Stimulated activated CD8-positive, alpha-beta memory T cell treated with anti-CD3 and anti-CD28 coated beads, Interleukin-7, amount 100 ng/mL, for 24 hours (primary cell): Measurements from ENCODE around the gene PAM.

Experiments
- DNase-seq: peaks from one replicate; pipeline ENCODE4 v3.0.0-alpha.2; 2020; ENCODE audit warnings: low read depth

Gene PAM

DNA sequence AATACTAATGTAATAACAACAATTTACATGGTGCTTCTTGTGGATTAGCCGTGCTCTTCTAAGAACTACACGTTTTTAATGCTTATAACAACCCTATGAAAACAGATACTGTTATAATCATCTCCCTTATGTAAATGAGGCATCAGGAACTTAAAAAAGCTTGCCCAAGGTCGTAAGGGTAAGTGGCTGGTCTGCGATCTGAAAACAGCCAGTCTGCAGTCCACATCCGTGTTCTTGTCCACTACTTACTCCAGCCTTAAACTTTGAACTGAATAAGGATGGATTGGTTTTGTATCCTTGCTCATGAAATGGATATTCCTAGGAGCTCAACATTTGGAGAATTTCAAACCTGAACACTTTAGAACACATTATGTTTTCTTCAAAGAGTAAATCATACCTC, 26.7 kb downstream of the PAM start:
- DNase-seq = no peak

DNA sequence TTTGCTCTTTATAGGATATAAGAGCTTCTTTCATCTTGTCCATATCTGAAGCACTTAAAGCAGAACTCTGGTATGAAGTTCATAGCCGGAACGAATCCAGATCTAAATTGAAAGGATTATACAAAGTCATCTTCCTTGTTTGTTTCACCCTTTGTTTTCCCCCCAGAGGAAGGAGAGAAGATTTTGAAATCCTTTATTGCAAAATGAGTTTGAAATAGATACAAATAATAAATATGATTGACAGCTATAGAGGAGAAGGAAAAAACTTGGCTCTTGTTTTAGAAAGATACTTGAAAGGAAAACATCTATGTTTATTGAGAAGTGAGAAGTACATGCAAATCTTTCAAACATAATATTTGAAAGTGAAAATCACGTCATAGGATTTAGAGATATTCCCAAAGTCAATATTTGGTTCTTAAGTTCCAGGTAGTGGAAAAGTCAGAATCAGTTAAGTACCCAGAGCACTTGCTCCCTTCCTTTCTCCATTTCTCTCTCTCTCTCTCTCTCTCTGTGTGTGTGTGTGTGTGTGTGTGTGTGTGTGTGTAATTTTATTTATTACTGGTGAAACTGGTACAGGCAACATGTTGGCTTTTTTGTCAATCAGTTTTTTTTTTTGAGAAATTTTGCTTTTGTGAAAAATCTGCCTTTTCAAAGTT, 27.2 kb downstream of the PAM start:
- DNase-seq = no peak

DNA sequence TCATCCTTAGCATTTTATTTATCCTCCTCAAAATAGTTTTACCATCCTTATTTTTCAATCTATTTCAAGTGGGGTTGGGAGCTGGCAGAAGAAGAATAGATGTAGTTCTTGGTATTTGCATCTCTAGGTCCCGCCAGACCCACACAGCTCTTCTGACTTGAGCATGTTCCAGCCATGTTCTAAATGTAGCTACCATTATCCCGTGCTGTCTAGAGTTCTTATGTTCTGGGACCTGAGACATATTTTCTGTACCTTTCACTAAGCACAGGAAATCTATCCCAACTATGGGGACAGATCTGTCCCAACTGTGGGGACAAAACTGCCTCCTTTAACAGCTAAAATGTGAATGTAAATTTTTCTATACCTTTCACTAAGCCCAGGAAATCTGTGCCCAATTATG, 32.0 kb downstream of the PAM start:
- no peak for DNase-seq

DNA sequence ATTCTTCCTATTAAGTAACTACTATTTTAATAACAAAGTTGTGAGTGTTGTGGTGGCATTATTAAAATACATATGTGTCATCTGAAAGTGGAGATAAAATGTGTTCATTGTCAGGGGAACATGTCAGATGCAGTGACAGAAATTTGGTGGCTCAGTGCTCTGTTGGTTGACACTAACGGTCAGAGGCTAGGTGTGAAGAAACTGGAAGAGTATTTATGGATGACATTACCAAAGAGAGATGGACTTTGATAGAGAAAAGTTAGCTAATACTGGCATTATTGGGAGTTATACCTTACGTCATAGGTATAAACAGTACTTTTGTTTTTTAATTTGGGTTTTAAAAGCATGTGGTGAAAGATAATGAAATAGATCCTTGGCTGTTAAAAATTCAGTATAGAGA, 33.7 kb downstream of the PAM start:
- no peak for DNase-seq

DNA sequence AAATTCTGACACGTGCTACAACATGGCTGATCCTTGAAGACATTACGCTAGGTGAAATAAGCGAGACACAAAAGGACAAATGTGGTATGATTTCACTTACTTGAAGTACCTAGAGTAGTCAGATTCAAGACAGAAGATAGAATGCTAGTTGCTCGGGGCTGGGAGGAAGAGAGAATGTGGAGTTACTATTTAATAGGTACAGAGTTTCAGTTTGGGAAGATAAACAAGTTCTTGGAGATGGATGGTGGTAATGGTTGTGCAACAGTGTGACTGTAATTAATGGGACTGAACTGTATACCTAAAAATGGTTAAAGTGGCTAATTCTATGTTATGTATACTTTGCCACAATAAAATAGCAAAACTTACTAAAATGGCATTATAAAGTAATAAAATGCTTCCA, 34.4 kb downstream of the PAM start:
- no peak for DNase-seq

DNA sequence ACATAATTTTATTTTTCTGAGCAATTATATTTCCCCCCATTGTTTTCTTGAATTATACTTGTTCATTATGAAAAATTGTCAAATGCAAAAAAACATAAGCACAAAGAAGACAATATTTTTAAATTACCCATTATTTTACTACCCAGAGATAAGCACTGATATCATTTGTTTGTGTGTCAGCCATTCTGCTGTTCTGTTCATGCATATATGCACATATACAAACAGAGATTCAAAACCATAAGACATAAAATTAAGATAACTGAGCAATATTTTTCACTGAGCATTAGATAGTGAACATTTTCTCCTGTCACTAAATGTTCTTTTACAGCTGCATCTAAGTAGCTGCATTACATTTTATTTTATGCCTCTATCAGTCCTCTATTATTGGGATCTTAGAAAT, 35.6 kb downstream of the PAM start:
- no peak for DNase-seq

DNA sequence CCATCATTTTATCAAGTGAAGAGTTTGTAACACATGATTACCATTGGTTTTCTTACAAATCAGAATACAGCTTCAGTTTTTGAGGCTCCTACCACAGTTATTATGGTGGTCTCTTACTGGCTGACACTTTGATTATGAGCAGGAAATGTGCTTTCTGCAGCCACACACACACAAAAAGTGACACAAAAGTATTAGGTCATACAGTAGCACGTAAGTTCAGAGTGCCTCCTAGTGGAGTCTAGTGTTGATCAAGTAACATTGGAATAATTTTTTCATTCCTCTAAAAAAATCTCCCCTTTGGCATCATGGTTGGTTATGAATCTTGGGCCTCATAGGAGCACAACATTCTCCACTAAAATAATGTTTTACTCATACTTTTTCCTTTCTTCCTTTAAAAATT, 37.6 kb downstream of the PAM start:
- DNase-seq = no peak

DNA sequence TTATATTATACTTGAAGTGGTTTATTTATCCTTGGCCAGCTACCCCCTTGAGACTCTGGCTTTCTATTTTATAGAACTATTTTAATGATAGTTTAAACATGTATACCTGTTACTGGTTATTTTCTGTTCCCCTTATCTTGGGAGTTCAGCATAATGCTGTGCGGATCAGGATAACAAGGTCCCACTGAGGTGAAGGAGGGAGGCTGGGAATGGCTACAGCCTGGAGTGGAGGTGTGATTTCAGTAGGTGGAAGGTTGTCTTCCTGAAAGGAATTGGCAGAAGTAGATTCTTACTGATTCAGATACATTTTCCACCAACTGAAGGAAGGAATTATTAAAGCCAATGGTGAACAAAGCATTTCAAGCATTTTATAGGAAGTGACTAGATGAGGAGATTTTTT, 38.9 kb downstream of the PAM start:
- no peak for DNase-seq

DNA sequence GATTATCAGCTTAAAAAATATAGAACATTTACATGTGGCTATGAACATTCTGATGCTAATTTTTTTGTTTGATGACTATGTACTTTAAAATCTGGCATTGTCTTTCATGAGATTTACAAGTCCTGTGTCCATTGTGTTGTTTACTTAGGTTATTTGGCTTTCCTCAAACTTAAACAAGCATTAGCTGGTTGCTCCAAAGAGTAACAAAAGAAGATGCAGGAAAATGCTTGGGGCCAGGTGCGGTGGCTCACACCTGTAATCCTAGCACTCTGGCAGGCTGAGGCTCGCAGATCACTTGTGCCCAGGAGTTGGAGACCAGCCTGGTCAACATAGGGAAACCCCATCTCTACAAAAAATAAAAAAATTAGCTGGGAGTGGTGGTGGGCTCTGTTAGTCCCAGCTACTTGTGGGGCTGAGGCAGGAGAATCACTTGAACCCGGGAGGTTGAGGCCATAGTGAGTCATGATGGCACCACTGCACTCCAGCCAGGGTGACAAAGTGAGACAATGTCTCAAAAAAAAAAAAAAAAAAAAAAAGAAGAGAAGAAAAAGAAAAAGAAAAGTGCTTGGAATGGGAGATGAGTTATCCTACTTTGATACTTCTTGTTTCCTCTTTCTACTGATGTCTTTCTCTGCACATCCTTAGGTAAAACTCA, 39.7 kb downstream of the PAM start:
- DNase-seq = no peak

DNA sequence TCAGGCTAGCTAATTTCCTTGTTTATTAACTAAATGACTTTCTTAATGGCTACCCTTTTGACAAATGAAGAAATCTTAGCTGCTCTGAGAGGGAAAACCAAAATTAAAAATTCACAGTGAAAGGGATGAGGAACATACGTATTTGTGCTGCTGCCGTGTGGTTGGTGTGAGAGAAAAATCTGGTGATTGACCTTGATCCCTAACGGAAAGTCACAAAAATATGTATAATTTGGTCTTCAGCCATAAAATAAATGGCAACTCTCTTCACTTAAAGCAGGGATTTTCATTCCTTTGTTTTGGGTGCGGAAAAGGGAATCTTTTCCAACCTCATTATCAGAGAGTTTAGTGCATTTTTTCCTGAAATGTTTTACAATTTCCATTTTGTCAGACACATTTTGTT, 40.4 kb downstream of the PAM start:
- no peak for DNase-seq

DNA sequence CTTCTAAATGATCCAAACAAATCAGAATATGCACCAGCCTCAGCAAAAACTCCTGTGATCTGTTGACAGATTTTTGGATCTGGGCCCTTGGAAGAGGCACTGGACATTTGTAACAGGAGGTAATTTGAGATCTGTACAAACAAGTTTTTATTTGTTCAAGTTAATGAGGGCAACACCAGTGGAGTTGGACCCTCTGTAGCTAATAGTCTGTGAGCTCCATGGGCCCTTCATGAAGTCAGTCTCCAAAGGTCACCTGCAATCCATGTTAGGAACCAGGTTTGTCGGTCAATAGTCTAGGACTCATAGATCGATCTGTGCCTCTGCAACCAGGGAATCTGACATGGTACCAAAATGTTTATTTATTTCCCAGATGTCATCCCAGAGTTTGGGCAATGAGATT, 40.9 kb downstream of the PAM start:
- no peak for DNase-seq

DNA sequence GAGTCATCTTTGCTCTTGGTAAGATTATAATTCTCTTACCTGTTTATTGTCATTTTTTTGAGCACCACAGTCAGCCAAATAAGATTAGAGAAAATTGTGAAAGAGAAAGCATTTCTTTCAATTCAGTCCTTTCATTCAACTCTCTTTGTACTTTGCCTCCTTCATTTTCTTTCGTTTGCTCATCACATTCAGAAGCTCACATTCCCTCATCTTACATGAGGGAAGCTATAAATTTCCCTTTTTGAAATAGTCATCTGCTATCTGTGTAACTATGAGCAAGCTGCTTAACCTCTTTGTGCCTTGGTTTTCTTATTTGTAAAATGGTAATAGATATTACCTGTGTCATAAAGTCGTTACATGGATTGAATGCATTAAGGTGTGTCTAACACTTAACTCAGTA, 41.4 kb downstream of the PAM start:
- DNase-seq = no peak

DNA sequence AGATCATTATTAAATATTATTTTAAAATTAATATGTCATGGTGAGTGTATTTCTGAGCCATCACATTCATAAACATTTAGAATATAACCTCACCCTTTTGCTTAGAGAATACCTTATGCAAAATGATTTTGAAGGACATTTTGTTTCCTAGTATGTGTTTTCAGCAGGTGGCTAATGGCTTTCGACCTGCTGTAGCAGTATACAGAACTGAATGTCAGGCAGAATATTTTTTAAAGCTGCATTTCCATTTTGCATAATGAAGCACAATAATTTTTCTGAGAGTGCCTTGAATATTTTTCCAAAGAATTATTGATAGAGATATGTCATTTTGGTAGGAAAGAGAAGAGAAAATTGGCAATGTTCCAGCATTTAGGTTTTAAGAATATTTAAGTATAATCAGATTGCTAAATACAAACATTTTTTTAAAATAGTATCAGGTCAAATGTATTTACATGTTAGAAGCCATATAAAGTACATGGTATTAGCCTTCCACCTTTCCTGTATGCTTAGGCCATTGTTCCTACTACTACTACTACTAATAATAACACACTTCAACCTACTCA, 42.3 kb downstream of the PAM start:
- no peak for DNase-seq

DNA sequence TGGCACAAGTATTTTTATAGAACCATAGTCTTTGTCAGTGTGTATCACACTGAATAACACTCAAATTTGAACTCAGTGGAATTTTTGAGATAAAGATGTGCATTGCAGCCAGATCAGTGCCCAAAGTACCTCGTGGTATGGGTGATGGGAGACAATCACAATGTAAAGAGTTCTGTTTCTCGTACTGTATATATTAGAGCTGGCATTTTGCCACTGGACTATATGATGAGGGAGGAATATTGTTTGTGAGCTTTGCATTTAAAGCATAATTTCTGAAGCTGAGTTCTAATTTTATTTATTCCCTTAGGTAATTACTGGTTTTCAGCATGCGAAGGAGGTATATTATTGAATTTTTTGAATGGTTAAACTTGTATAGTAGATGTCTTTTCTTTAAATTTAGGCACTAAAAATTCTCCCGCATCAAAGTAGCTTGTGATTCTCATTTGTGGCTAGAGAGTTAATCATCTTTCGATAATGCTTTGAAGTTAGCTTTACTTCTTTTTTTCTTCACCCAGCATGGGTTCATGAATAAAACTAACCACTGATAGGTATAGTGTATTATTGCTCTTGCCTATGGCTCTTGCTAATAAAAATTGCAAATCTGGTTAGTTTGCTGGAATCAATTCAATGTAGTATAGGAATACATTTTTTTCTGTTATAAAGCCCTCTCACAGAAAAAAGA, 43.1 kb downstream of the PAM start:
- DNase-seq = no peak

DNA sequence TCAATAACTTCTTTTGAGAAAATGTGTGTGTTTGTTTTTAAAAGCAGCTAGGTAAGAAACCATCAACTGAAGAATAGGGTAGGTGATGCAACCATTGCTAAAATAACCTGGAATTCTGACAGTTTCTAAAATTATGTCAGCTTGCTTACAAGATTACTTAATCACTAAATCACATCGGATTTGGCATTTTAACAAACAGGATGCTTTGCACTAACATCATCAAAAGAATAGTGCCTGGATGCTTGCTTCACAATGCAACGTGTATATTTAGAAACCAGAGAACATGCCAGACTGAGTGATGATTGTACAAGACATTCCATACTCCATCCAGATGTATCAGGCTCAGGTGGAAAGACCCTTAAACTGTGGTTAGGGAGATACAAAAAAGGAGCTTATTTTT, 43.9 kb downstream of the PAM start:
- no peak for DNase-seq

DNA sequence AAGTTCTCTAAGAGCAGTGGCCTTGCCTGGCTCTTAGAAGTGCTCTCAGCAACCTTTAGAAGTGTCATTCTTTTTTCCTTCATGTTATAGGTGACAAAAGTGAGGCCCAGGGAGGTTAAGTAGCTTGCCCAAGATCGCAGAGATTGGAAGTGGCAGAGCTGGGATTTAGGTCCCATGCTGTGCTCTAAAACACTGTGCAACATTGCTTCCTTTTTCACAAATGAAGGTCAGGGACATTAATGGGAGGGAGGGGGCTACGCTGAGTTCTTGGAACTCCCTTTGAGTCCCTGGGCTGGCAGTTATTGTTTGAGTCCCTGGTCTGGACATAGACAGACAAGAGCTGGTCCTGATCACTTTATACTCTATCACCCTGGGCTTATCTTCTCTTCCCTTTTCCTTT, 45.3 kb downstream of the PAM start:
- DNase-seq = no peak

DNA sequence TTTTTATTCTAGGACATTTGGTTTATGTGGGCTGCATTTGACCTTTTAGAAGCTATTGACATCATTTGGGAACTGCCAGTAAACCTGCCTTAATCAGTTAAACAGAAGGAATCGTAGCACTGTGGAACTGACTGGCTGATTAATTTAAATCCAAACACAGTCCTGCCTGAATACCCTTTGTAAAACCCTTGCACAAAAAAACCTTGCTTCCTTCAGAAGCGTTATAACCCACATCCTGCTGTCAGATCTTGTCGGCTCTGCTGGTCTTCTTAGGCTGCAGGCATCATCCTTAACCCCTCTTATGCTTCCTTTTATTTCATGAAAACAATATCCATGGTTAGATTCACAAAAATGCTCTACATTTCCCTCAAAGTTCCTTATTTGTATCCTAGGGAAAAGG, 46.3 kb downstream of the PAM start:
- no peak for DNase-seq

DNA sequence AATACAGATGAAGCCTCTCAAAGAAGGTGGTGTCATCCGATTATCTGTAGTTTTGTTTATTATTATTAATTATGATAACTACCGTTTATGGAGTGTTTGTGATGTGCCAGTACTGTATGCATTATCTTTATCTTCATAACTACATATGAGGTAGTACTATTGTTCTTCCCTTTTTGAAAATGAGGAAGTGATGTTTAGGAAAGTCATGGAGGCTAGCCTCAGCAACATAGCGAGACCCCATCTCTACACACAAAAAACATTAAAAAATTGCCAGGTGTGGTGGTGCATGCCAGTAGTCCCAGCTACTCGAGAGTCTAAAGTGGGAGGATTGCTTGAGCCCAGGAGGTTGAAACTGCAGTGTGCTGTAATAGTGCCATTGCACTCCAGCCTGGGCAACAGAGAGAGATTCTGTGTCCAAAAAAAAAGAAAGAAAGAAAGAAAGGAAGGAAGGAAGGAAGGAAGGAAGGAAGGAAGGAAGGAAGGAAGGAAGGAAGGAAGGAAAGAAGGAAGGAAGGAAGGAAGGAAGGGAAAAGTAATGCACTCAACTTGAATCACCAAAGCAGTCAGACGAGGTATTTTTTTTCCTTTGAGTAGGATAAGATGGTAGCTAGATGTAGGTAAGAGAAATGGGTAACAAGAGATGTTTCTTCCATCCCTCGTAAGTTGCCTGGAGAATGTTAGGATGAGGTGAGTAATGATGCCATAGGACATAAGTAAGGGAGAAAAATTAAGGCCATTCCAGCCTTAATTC, 47.8 kb downstream of the PAM start:
- DNase-seq = no peak

DNA sequence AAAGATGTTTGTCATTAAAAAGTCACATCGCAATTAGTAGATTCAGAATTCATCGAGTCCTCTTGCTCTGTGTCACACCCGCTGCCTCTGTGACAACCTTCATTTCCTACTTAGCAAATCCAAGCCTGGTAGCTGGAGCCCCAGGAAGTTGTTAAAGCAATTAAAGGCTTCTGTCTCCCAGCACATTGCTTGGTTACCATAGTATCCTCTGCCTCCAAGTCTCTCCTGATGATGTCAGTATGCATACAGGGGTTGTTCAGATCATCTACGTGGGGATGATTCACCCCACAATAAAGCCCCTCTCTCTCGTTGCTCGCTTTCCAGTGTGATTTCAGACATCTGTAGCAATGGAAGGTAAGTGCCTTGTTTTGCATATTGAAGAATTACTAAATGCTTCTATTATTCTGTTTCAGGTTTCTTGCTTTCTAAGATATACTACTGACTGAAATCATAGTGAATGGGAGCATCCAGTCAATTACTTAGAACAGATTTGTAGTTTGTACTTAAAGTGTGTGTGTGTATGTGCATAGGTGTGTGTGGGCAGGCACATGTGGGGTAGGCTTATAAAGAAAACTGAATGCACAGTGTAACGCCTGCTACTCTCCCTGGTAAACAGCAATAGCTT, 52.9 kb downstream of the PAM start:
- DNase-seq = no peak

DNA sequence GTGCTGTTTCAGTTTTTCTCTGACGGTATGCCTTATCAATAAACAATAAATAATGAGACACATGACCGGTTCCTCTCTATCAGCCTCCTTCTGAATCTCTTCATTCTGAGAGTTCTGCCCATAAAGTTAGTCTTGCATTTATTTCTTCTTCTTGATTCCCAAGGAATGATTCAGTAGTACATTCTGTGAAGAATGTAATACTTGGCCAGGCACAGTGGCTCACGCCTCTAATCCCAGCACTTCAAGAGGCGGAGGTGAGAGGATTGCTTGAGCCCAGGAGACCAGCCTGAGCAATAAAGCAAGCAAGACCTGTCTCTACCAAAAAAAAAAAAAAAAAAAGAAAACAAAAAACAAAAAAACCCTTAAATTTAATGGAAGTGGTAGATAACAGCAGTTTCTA, 53.9 kb downstream of the PAM start:
- DNase-seq = no peak

DNA sequence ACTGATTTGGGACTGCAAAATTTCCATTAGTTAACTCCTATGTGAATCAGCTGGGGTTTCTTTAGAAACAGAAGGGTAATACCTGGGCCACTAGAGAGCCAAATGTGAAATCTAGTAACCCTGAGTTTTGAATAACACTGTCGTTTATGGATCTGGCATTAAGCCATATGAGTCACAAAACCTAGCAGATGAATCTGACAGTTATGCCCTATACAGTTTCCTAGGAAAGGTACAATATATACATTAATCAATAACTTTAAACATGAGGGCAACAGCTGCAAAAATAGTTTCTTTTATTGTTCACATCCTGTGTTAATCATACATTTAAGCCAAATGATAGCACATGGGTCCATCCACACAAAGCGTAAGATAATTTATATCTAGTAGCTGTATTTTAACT, 56.9 kb downstream of the PAM start:
- no peak for DNase-seq

DNA sequence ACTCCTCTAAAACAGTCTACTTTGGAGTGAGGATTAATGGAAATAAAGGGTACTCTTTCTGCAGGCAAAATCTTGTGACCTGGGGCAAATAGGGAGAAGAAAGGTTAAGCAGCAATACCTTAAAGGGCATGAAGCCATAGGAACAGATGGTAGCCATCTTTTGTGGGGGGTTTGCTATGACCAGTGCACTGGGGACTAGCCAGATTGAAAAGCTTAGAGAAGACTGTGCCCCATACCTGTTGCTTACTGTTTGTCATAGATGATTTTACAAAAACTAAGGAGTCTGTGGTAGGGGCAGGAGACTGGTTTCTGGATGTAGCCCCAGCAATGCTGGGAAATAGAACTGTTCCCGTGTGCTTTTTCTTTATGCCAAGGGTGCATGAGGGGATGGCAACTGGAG, 58.6 kb downstream of the PAM start:
- DNase-seq = no peak
